GM12874 (cell line): ENCODE measurements around the gene CTBP2.

Experiments
- CTCF ChIP-seq: IDR thresholded peaks from 2 replicates; pipeline ENCODE4 v1.5.1; 2011; ENCODE audit warnings: low read depth, mild to moderate bottlenecking, control low read depth, low read length, moderate library complexity; ENCODE audit not compliant: insufficient read depth

CTBP2 gene

GRCh38 chr10:125201791-125202622 is 41.6 kb upstream of the CTBP2 start:
- TF ChIP-seq CTCF, result no peak

GRCh38 chr10:125201108-125201524 is 40.8 kb upstream of the CTBP2 start:
- TF ChIP-seq CTCF, result no peak

GRCh38 chr10:125200396-125200795 is 40.0 kb upstream of the CTBP2 start:
- no peak for TF ChIP-seq CTCF

- no peak for TF ChIP-seq CTCF
Measured at GRCh38 chr10:125199270-125199669, 38.9 kb upstream of the CTBP2 start.

GRCh38 chr10:125194814-125195213 is 34.5 kb upstream of the CTBP2 start:
- no peak for TF ChIP-seq CTCF

GRCh38 chr10:125193306-125193877 is 33.0 kb upstream of the CTBP2 start:
- no peak for TF ChIP-seq CTCF

- no peak for TF ChIP-seq CTCF
Measured at GRCh38 chr10:125192620-125193019, 32.3 kb upstream of the CTBP2 start.
